Measurements from ENCODE around the gene PRKCI.

DNA sequence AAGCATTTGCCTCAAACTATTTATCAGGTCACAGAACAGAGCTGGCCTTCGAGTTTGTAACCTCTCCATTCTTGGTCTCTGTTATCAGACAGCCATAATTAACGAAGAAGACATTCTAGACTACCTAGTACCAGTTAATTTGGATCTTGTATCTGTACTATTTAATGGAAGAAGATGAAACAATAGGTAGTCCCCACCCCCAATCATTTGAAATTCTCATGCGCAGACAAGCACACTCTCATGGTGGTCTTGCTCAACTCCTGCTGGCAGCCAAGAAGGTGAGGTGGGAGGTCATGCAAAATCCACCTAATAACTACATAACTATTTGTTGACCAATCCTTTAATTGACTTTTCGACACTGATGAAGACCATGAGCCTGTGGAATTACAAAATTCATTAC, 132.5 kb downstream of the PRKCI start:
- TF ChIP-seq EGR1 (IDR thresholded peaks at IDR 0.05; ENCODE audit: low read depth in 2 of 2) (no peak), RAD21 (IDR thresholded peaks at IDR 0.05) (no peak), YY1 (IDR thresholded peaks at IDR 0.05) (no peak), TAF1 (conservative IDR thresholded peaks at IDR 0.05) (no peak), FOXA1 (IDR thresholded peaks at IDR 0.05) (no peak)
- TF ChIP-seq, protein P1, sequence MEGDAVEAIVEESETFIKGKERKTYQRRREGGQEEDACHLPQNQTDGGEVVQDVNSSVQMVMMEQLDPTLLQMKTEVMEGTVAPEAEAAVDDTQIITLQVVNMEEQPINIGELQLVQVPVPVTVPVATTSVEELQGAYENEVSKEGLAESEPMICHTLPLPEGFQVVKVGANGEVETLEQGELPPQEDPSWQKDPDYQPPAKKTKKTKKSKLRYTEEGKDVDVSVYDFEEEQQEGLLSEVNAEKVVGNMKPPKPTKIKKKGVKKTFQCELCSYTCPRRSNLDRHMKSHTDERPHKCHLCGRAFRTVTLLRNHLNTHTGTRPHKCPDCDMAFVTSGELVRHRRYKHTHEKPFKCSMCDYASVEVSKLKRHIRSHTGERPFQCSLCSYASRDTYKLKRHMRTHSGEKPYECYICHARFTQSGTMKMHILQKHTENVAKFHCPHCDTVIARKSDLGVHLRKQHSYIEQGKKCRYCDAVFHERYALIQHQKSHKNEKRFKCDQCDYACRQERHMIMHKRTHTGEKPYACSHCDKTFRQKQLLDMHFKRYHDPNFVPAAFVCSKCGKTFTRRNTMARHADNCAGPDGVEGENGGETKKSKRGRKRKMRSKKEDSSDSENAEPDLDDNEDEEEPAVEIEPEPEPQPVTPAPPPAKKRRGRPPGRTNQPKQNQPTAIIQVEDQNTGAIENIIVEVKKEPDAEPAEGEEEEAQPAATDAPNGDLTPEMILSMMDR (IDR thresholded peaks at IDR 0.05; ENCODE audit: low read depth, low read length, missing input control) = no peak
- TF ChIP-seq, protein P2, sequence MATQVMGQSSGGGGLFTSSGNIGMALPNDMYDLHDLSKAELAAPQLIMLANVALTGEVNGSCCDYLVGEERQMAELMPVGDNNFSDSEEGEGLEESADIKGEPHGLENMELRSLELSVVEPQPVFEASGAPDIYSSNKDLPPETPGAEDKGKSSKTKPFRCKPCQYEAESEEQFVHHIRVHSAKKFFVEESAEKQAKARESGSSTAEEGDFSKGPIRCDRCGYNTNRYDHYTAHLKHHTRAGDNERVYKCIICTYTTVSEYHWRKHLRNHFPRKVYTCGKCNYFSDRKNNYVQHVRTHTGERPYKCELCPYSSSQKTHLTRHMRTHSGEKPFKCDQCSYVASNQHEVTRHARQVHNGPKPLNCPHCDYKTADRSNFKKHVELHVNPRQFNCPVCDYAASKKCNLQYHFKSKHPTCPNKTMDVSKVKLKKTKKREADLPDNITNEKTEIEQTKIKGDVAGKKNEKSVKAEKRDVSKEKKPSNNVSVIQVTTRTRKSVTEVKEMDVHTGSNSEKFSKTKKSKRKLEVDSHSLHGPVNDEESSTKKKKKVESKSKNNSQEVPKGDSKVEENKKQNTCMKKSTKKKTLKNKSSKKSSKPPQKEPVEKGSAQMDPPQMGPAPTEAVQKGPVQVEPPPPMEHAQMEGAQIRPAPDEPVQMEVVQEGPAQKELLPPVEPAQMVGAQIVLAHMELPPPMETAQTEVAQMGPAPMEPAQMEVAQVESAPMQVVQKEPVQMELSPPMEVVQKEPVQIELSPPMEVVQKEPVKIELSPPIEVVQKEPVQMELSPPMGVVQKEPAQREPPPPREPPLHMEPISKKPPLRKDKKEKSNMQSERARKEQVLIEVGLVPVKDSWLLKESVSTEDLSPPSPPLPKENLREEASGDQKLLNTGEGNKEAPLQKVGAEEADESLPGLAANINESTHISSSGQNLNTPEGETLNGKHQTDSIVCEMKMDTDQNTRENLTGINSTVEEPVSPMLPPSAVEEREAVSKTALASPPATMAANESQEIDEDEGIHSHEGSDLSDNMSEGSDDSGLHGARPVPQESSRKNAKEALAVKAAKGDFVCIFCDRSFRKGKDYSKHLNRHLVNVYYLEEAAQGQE (IDR thresholded peaks at IDR 0.05) = no peak
